CD4-positive, alpha-beta memory T cell (primary cell): ENCODE results near the gene RAB15. TPM values are rescaled to one million over a fixed set of nuclear protein-coding genes. Genes with fewer than 3 reads are reported as not detected.

Experiments used
- CTCF ChIA-PET: fragments of 350-600 bp; sonication (Branson Sonifier 250); formaldehyde crosslinking; loops from one replicate; lab custom pipeline; 2021; ENCODE audit warnings: inconsistent platforms; ENCODE audit not compliant: partially characterized antibody; lab: Charles Lee
- POLR2A ChIA-PET: fragments of 350-600 bp; sonication (Branson Sonifier 250); formaldehyde crosslinking; loops from one replicate; lab custom pipeline; 2021; ENCODE audit not compliant: partially characterized antibody; lab: Charles Lee
- DNase-seq, 5 donors: peaks; one replicate each; pipeline versions ENCODE4 v3.0.0 to v3.0.0-alpha.2; 2020 to 2022; ENCODE audit warnings: mixed read lengths in 1 of 5
- H3K27ac ChIP-seq: one replicate; pipeline ENCODE4 v1.7.0; 2013; ENCODE audit warnings: low read depth, low read length
- H3K27me3 ChIP-seq: 2 replicates; pipeline ENCODE4 v1.7.0; 2013; ENCODE audit warnings: mild to moderate bottlenecking, low read length, moderate library complexity; ENCODE audit not compliant: insufficient read depth
- H3K36me3 ChIP-seq: 2 replicates; pipeline ENCODE4 v1.7.0; 2013; ENCODE audit warnings: mild to moderate bottlenecking, low read length, moderate library complexity; ENCODE audit not compliant: insufficient read depth
- H3K4me1 ChIP-seq: 2 replicates; pipeline ENCODE4 v1.7.0; 2013; ENCODE audit warnings: mild to moderate bottlenecking, low read length, moderate library complexity; ENCODE audit not compliant: insufficient read depth
- H3K4me3 ChIP-seq, 2 donors: one replicate each; pipeline ENCODE4 v1.7.0; 2013; ENCODE audit warnings: low read length in 2 of 2, mild to moderate bottlenecking in 1 of 2
- H3K9me3 ChIP-seq, 2 donors: one replicate each; pipeline ENCODE4 v1.7.0; 2013; ENCODE audit warnings: low read length in 2 of 2, control low read depth in 1 of 2; ENCODE audit not compliant: control insufficient read depth in 1 of 2
- H3K27ac Mint-ChIP-seq, 7 donors: one replicate each; pipeline ENCODE4 v1.8.0; 2020 to 2021; ENCODE audit warnings: mixed read lengths in 7 of 7, mild to moderate bottlenecking in 6 of 7, inconsistent platforms in 3 of 7, moderate library complexity in 3 of 7
- H3K27me3 Mint-ChIP-seq, 2 donors: one replicate each; pipeline ENCODE4 v1.8.0; 2020 to 2021; ENCODE audit warnings: mixed read lengths in 2 of 2
- H3K36me3 Mint-ChIP-seq, 2 donors: one replicate each; pipeline ENCODE4 v1.8.0; 2020 to 2021; ENCODE audit warnings: mixed read lengths in 2 of 2, inconsistent platforms in 1 of 2, mild to moderate bottlenecking in 1 of 2
- H3K4me1 Mint-ChIP-seq, 4 donors: one replicate each; pipeline ENCODE4 v1.8.0; 2020 to 2021; ENCODE audit warnings: mixed read lengths in 4 of 4, mild to moderate bottlenecking in 1 of 4
- H3K4me3 Mint-ChIP-seq, 8 donors: one replicate each; pipeline ENCODE4 v1.8.0; 2020 to 2021; ENCODE audit warnings: mixed read lengths in 8 of 8, mild to moderate bottlenecking in 7 of 8, moderate library complexity in 6 of 8, inconsistent platforms in 3 of 8
- H3K9me3 Mint-ChIP-seq, 8 donors: one replicate each; pipeline ENCODE4 v1.8.0; 2020 to 2021; ENCODE audit warnings: mixed read lengths in 8 of 8, mild to moderate bottlenecking in 5 of 8, inconsistent platforms in 3 of 8, moderate library complexity in 1 of 8
- intact Hi-C: fragments of 100-400 bp; cut with micrococcal nuclease; formaldehyde crosslinking; loops from one replicate; pipeline ENCODE4 v1.15.1; 2023
- polyA plus RNA-seq, 2 donors: library from polyadenylated mRNA; unstranded; fragments of 300-500 nt; fragmentation: Illumina TruSeq; gene quantifications; one replicate each; pipeline ENCODE4 v1.2.3, GENCODE V29; 2021
- total RNA-seq, 2 experiments: library from RNA; stranded (reverse); gene quantifications; one replicate each; pipeline ENCODE4 v1.2.3, GENCODE V29; 2021

The RAB15 gene
- total and polyA plus RNA-seq, 4 experiments from 2014 or later: 2.3 to 6.7 (median 5.3) TPM

DNA sequence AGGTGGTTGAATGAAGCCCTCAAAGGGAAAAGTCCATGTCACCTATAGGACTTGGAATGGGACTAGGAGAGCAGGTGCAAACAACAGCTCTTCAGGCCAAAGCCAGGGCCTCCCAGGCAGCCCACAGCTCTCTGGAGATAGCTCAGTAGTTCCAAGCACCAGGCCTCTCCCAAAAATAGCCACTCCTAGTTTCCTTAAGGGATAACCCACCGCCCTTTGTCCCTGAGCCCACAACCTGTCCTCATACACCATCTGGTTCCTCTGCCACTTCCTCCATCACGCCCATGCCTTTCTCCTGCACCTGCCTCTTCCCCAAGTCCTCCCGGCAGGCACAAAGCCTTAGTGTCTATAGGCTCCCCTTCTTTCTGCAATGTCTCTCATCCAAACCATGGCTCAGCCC is 2.1 kb downstream of the RAB15 start:
- ChIA-PET POLR2A (interaction anchor here (0.9 to 1.5 kb wide), 6 partner anchors 10 to 132 kb away, joined by 3 to 8 read pairs (median 5); partner anchors contain the start of genes CHURC1, FNTB and MAX), CTCF (interaction anchor here (1.2 to 2.6 kb wide), 5 partner anchors 10 to 146 kb away, joined by 4 to 12 read pairs (median 6); no protein-coding TSS in a partner anchor)
- no peaks in the 10 kb centered on the region for H3K9me3 ChIP-seq
- peak overlapping the region in 4 of 8 donors; percentile 6 to 84 (median 65) for H3K4me3 Mint-ChIP-seq
- peak overlapping the region in 6 of 7 donors; percentile 18 to 78 (median 51) for H3K27ac Mint-ChIP-seq
- peaks cover 16% of the 10 kb centered on the region for H3K4me1 ChIP-seq
- H3K36me3 ChIP-seq: no peaks in the 10 kb centered on the region
- H3K27me3 Mint-ChIP-seq: no peaks in the 10 kb centered on the region
- no peak overlapping the region for H3K4me3 ChIP-seq
- H3K36me3 Mint-ChIP-seq: no peaks in the 10 kb centered on the region
- no peak for DNase-seq
- H3K9me3 Mint-ChIP-seq: no peaks in the 10 kb centered on the region
- intact Hi-C loops: no loop called here
- H3K27me3 ChIP-seq: no peaks in the 10 kb centered on the region
- H3K27ac ChIP-seq: no peak overlapping the region
- peaks cover 11 to 23% (median 14%) of the 10 kb centered on the region in 4 donors for H3K4me1 Mint-ChIP-seq

DNA sequence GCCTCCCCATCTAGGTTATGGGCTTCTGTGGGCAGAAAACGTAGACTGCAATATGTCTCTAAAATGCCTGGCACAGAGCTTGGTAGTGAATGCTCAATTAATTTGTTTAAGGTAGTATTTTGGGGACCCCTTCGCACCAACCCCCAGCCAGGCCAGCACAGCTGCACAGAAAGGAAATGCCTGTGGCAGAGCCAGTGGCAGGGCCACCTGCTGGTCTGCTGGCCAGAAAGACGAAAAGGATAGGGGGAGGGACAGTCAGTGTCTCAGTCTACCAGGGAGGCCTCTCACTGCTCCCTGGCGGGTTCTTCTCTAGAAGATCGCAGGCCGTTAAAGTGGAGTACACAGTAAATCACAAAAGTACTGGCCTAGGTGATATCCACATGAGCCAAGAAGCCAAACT is 3.5 kb downstream of the RAB15 start:
- Histone ChIP-seq H3K27ac (no peak overlapping the region), H3K4me1 (peaks cover 16% of the 10 kb centered on the region), H3K4me3 (no peak overlapping the region), H3K36me3 (no peaks in the 10 kb centered on the region), H3K27me3 (no peaks in the 10 kb centered on the region), H3K9me3 (no peaks in the 10 kb centered on the region)
- H3K27me3 Mint-ChIP-seq: no peaks in the 10 kb centered on the region
- intact Hi-C loops: no loop called here
- H3K4me1 Mint-ChIP-seq: peaks cover 11 to 23% (median 15%) of the 10 kb centered on the region in 4 donors
- no peak for DNase-seq
- peak overlapping the region in 4 of 7 donors; percentile 5 to 40 (median 15) for H3K27ac Mint-ChIP-seq
- POLR2A ChIA-PET: interaction anchor here (1.1 kb wide), 1 partner anchor 54 kb away, joined by 5 read pairs; the partner anchor contains the start of gene CHURC1
- peaks cover 0 to 4% of the 10 kb centered on the region in 2 donors for H3K36me3 Mint-ChIP-seq
- no peak overlapping the region for H3K4me3 Mint-ChIP-seq
- H3K9me3 Mint-ChIP-seq: no peaks in the 10 kb centered on the region
- CTCF ChIA-PET: no interaction called here

DNA sequence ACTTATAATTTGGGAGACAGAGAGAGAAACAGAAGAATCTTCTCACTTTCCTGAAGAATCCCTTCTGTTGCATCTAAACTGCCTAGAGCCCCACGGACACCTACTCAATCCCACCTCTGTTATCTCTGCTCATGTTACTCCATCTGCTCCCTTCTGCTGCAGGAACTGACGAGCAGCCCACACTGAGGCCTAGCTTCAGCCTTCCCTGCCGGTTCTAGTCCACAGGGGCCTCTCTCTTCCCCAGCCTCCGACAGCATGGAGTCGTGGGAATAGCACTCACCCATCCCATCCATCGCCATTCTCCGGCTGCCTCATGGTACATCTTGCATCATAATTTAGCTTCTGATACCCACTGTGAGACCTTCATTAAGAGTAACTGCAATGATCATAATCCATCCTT is 4.0 kb downstream of the RAB15 start:
- no peak overlapping the region for H3K4me3 ChIP-seq
- H3K36me3 ChIP-seq: no peaks in the 10 kb centered on the region
- intact Hi-C loops: no loop called here
- POLR2A ChIA-PET: interaction anchor here (1.1 kb wide), 1 partner anchor 53 kb away, joined by 5 read pairs; the partner anchor contains the start of gene CHURC1
- H3K27ac Mint-ChIP-seq: peak overlapping the region in 2 of 7 donors; percentile 6 to 18
- H3K27me3 Mint-ChIP-seq: no peaks in the 10 kb centered on the region
- DNase-seq: no peak
- peaks cover 16% of the 10 kb centered on the region for H3K4me1 ChIP-seq
- H3K9me3 ChIP-seq: no peaks in the 10 kb centered on the region
- no peak overlapping the region for H3K27ac ChIP-seq
- H3K4me3 Mint-ChIP-seq: no peak overlapping the region
- peaks cover 13 to 23% (median 15%) of the 10 kb centered on the region in 4 donors for H3K4me1 Mint-ChIP-seq
- H3K27me3 ChIP-seq: no peaks in the 10 kb centered on the region
- H3K36me3 Mint-ChIP-seq: peaks cover 0 to 4% of the 10 kb centered on the region in 2 donors
- CTCF ChIA-PET: no interaction called here
- H3K9me3 Mint-ChIP-seq: no peaks in the 10 kb centered on the region

DNA sequence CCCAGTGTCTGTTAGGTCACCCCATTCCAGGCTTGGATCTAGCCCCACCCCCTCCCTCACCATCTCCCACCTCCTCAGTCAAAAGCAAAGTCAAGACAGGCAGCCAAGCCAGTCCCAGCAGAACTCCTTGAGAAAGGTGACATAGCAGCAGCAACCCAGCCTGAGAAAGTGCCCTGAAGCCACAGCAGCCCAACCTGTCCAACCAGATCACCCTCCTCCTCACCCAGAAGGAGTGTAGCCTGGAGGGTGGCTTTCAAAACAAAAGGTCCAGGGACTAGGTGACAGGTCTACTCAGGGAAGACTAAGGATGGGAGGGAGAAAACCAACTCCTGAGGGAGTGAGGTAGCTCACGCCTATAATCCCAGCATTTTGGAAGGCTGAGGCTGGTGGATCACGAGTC is 5.2 kb downstream of the RAB15 start:
- H3K27ac ChIP-seq: no peak overlapping the region
- intact Hi-C loops: no loop called here
- H3K4me1 Mint-ChIP-seq: peaks cover 14 to 17% (median 15%) of the 10 kb centered on the region in 4 donors
- H3K4me3 Mint-ChIP-seq: no peak overlapping the region
- H3K27ac Mint-ChIP-seq: peak overlapping the region in 3 of 7 donors; percentile 32 to 64 (median 39)
- H3K4me3 ChIP-seq: no peak overlapping the region
- CTCF ChIA-PET: no interaction called here
- no peaks in the 10 kb centered on the region for H3K27me3 ChIP-seq
- H3K9me3 ChIP-seq: no peaks in the 10 kb centered on the region
- no peak for DNase-seq
- POLR2A ChIA-PET: no interaction called here
- H3K36me3 ChIP-seq: no peaks in the 10 kb centered on the region
- peaks cover 0 to 4% of the 10 kb centered on the region in 2 donors for H3K36me3 Mint-ChIP-seq
- no peaks in the 10 kb centered on the region for H3K9me3 Mint-ChIP-seq
- H3K4me1 ChIP-seq: peaks cover 10% of the 10 kb centered on the region
- H3K27me3 Mint-ChIP-seq: no peaks in the 10 kb centered on the region

DNA sequence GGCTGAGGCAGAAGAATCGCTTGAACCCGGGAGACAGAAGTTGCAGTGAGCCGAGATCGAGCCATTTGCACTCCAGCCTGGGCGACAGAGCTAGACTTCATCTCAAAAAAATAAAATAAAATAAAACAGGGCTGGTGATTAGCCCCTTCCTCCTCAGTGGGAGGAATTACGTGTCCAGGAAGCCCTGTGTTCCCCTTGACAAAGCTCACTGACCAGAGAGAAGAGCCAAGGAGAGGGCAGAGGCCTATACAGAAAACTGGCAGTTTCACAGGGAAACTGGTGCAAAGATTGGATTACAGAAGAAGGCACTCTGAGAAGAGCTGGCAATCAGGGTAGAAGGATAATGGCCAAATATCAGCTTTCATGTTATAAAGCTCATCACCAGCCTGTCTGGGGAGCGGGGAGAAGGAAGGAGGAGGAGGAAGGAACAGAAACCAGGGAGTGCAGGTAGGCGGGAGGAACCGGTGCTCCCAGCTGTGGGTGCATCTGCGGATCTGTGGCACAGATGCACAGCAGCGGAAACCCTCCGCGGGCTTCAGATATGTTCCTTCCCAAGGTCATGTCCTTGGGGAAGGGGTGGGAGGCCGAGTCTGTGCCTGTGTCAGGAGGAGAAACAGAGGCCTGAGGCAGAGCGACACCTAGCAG is 6.7 kb downstream of the RAB15 start:
- H3K27me3 Mint-ChIP-seq: no peaks in the 10 kb centered on the region
- H3K27ac ChIP-seq: no peak overlapping the region
- H3K36me3 ChIP-seq: no peaks in the 10 kb centered on the region
- ChIA-PET POLR2A (interaction anchor here (0.7 kb wide), 1 partner anchor 51 kb away, joined by 3 read pairs; no protein-coding TSS in a partner anchor), CTCF (interaction anchor here (0.6 to 1.4 kb wide), 2 partner anchors 15 to 296 kb away, joined by 4 read pairs; no protein-coding TSS in a partner anchor)
- H3K4me3 ChIP-seq: no peak overlapping the region
- H3K9me3 ChIP-seq: no peaks in the 10 kb centered on the region
- peaks cover 0 to 4% of the 10 kb centered on the region in 2 donors for H3K36me3 Mint-ChIP-seq
- no peak for DNase-seq
- intact Hi-C loops: no loop called here
- no peak overlapping the region for H3K4me3 Mint-ChIP-seq
- H3K4me1 ChIP-seq: peaks cover 4% of the 10 kb centered on the region
- peak overlapping the region in 1 of 7 donors; percentile 78 for H3K27ac Mint-ChIP-seq
- H3K27me3 ChIP-seq: no peaks in the 10 kb centered on the region
- no peaks in the 10 kb centered on the region for H3K9me3 Mint-ChIP-seq
- peaks cover 5 to 11% (median 7%) of the 10 kb centered on the region in 4 donors for H3K4me1 Mint-ChIP-seq

DNA sequence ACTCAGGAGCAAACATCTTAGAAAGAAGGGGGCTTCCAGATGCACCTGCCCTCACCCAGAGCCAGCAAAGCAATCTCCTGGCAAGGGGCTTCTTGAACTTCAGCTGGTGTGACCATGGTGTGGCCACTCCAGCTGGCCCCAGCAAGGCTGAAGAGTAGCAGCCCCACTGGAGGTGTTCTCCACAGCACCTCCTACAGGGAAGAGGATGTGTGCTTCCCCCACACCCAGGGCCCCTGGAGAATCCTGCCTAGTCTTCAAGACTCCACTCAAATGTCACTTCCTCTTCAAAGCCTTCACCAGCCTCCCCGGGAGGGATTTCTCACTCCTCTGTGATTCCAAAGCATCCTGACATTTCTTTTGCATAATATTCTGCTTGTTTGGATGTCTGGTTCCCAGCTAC is 8.5 kb downstream of the RAB15 start:
- H3K4me3 ChIP-seq: no peak overlapping the region
- no peak for DNase-seq
- H3K27me3 ChIP-seq: no peaks in the 10 kb centered on the region
- ChIA-PET CTCF (no interaction called here), POLR2A (no interaction called here)
- Mint-ChIP-seq H3K9me3 (no peaks in the 10 kb centered on the region), H3K27me3 (no peaks in the 10 kb centered on the region), H3K4me3 (no peak overlapping the region), H3K27ac (peak overlapping the region in 3 of 7 donors; percentile 4 to 31 (median 18)), H3K36me3 (peaks cover 0 to 4% of the 10 kb centered on the region in 2 donors), H3K4me1 (peaks cover 0 to 7% (median 2%) of the 10 kb centered on the region in 4 donors)
- no peaks in the 10 kb centered on the region for H3K9me3 ChIP-seq
- H3K4me1 ChIP-seq: peaks cover 4% of the 10 kb centered on the region
- no peaks in the 10 kb centered on the region for H3K36me3 ChIP-seq
- intact Hi-C loops: no loop called here
- no peak overlapping the region for H3K27ac ChIP-seq

DNA sequence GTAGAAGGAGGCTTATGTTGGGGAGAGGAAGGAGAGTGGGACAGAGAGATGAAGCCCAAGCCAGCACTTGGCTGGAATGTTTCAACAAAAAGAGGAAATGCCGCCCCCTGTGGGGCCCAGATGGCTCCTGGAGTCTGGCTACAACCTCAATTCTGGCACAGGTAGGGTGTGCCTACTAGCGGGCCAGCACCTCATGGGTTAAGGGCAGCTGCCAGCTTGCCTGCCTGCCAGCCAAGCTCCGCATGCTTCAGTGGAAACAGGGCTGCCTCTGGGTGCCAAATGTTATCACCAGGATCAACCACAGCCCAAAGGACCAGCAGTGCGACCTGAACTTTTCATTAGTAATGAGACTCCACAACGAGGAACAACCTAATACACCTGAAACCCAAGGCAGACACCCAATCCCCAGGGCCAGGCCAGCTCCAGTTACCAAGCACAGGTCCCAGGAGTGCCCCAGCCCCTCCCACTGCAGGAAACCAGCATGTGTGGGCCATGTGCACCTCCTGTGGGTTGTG is 11.3 kb downstream of the RAB15 start:
- H3K27me3 ChIP-seq: no peaks in the 10 kb centered on the region
- ChIA-PET POLR2A (interaction anchor here (0.6 to 1.6 kb wide), 3 partner anchors 9 to 1739 kb away, joined by 3 to 7 read pairs (median 3); no protein-coding TSS in a partner anchor), CTCF (interaction anchor here (0.6 to 1.0 kb wide), 5 partner anchors 10 to 324 kb away, joined by 3 to 4 read pairs (median 3); no protein-coding TSS in a partner anchor)
- DNase-seq: no peak
- peaks cover 4% of the 10 kb centered on the region for H3K4me1 ChIP-seq
- no peak overlapping the region for H3K4me3 Mint-ChIP-seq
- H3K36me3 Mint-ChIP-seq: peaks cover 2 to 6% of the 10 kb centered on the region in 2 donors
- H3K9me3 Mint-ChIP-seq: no peaks in the 10 kb centered on the region
- peak overlapping the region in 2 of 7 donors; percentile 52 to 59 for H3K27ac Mint-ChIP-seq
- H3K4me3 ChIP-seq: no peak overlapping the region
- peaks cover 0 to 4% (median 1%) of the 10 kb centered on the region in 4 donors for H3K4me1 Mint-ChIP-seq
- intact Hi-C loops: no loop called here
- no peaks in the 10 kb centered on the region for H3K36me3 ChIP-seq
- H3K27me3 Mint-ChIP-seq: no peaks in the 10 kb centered on the region
- no peaks in the 10 kb centered on the region for H3K9me3 ChIP-seq
- no peak overlapping the region for H3K27ac ChIP-seq
